CD14-positive monocyte (primary cell): Measurements from ENCODE around the gene UBE2E1. TPM values are rescaled to one million over a fixed set of nuclear protein-coding genes. Genes with fewer than 3 reads are reported as not detected.

ENCODE experiments used
- DNase-seq, 3 donors: peaks; one replicate each; pipeline ENCODE4 v3.0.0-alpha.2; 2011 to 2022
- H2AFZ ChIP-seq: 2 replicates; pipeline ENCODE4 v1.6.0; 2012; ENCODE audit warnings: mild to moderate bottlenecking, low read depth, low read length, inconsistent platforms; ENCODE audit not compliant: insufficient read depth, poor library complexity, severe bottlenecking
- H3K27ac ChIP-seq, 2 donors: 1 replicate in 1 of 2; 2 replicates in 1 of 2; pipeline ENCODE4 v1.5.1; 2012 to 2013; ENCODE audit warnings: low read length in 2 of 2, control low read depth in 1 of 2, inconsistent platforms in 1 of 2, low read depth in 1 of 2, mild to moderate bottlenecking in 1 of 2
- H3K27me3 ChIP-seq, 2 donors: one replicate each; pipeline versions ENCODE4 v1.6.0 to v1.6.1; 2011 to 2013; ENCODE audit warnings: low read length in 2 of 2; ENCODE audit not compliant: control insufficient read depth in 2 of 2, insufficient read depth in 2 of 2
- H3K36me3 ChIP-seq, 2 donors: replicated peaks in 1 of 2; 1 replicate in 1 of 2; 2 replicates in 1 of 2; pipeline versions ENCODE4 v1.5.1 to v1.6.1; 2012 to 2013; ENCODE audit warnings: low read length in 2 of 2, control low read depth in 1 of 2, inconsistent platforms in 1 of 2, mild to moderate bottlenecking in 1 of 2; ENCODE audit not compliant: insufficient read depth in 2 of 2, control insufficient read depth in 1 of 2
- H3K4me1 ChIP-seq, 2 donors: 1 replicate in 1 of 2; 2 replicates in 1 of 2; pipeline versions ENCODE4 v1.5.1 to v1.6.1; 2012 to 2013; ENCODE audit warnings: low read length in 2 of 2, control low read depth in 1 of 2, inconsistent platforms in 1 of 2, mild to moderate bottlenecking in 1 of 2, moderate library complexity in 1 of 2; ENCODE audit not compliant: insufficient read depth in 2 of 2, control insufficient read depth in 1 of 2
- H3K4me2 ChIP-seq: replicated peaks from 2 replicates; pipeline ENCODE3; 2012; ENCODE audit warnings: low read length, moderate library complexity, mild to moderate bottlenecking; ENCODE audit not compliant: poor library complexity, severe bottlenecking; ENCODE audit errors: extremely low read depth
- H3K4me3 ChIP-seq, 3 experiments: fragments of 200-600 bp in 1 of 3; sonication (generic) in 1 of 3; replicated peaks in 1 of 3; 1 replicate in 2 of 3; 2 replicates in 1 of 3; pipeline ENCODE4 v1.5.1; 2011 to 2013; ENCODE audit warnings: low read length in 3 of 3, mild to moderate bottlenecking in 3 of 3, control low read depth in 2 of 3, low read depth in 2 of 3, inconsistent platforms in 1 of 3, moderate library complexity in 1 of 3
- H3K79me2 ChIP-seq: 2 replicates; pipeline ENCODE4 v1.6.0; 2012; ENCODE audit warnings: mild to moderate bottlenecking, control low read depth, inconsistent platforms, low read length, moderate library complexity; ENCODE audit not compliant: insufficient read depth
- H3K9ac ChIP-seq: 2 replicates; pipeline ENCODE4 v1.6.0; 2017; ENCODE audit warnings: low read length, mild to moderate bottlenecking; ENCODE audit not compliant: insufficient read depth, poor library complexity, severe bottlenecking
- H3K9me3 ChIP-seq, 2 donors: replicated peaks in 1 of 2; 1 replicate in 1 of 2; 2 replicates in 1 of 2; pipeline versions ENCODE4 v1.5.1 to v1.6.1; 2012 to 2013; ENCODE audit warnings: low read length in 2 of 2, control low read depth in 1 of 2; ENCODE audit not compliant: control insufficient read depth in 1 of 2, insufficient read depth in 1 of 2
- H4K20me1 ChIP-seq: 2 replicates; pipeline ENCODE4 v1.6.0; 2012; ENCODE audit warnings: mild to moderate bottlenecking, low read length, control low read depth, moderate library complexity; ENCODE audit not compliant: insufficient read depth
- H3K27ac Mint-ChIP-seq, 7 donors: one replicate each; pipeline ENCODE4 v1.8.0; 2020; ENCODE audit warnings: mild to moderate bottlenecking in 7 of 7, mixed read lengths in 7 of 7, moderate library complexity in 6 of 7, inconsistent platforms in 2 of 7
- H3K27me3 Mint-ChIP-seq, 3 donors: one replicate each; pipeline ENCODE4 v1.8.0; 2021 to 2022; ENCODE audit warnings: low read depth in 3 of 3, mild to moderate bottlenecking in 3 of 3, mixed read lengths in 3 of 3, moderate library complexity in 3 of 3, inconsistent platforms in 1 of 3
- H3K36me3 Mint-ChIP-seq, 2 donors: one replicate each; pipeline ENCODE4 v1.8.0; 2020; ENCODE audit warnings: mixed read lengths in 2 of 2, inconsistent platforms in 1 of 2, mild to moderate bottlenecking in 1 of 2
- H3K4me1 Mint-ChIP-seq: one replicate; pipeline ENCODE4 v1.8.0; 2020; ENCODE audit warnings: mild to moderate bottlenecking, mixed read lengths
- H3K4me3 Mint-ChIP-seq, 2 donors: one replicate each; pipeline ENCODE4 v1.8.0; 2020; ENCODE audit warnings: mild to moderate bottlenecking in 2 of 2, mixed read lengths in 2 of 2, moderate library complexity in 1 of 2
- H3K9me3 Mint-ChIP-seq, 7 donors: one replicate each; pipeline ENCODE4 v1.8.0; 2020 to 2022; ENCODE audit warnings: mixed read lengths in 7 of 7, mild to moderate bottlenecking in 6 of 7, moderate library complexity in 6 of 7, inconsistent platforms in 2 of 7
- WGBS: methylation state at CpG from one replicate; pipeline ENCODE4 v1.1.5; 2013; ENCODE audit warnings: missing lambda C conversion rate; ENCODE audit not compliant: insufficient coverage; 5-methylcytosine and 5-hydroxymethylcytosine counted together
- intact Hi-C, 2 donors: fragments of 100-400 bp; cut with micrococcal nuclease; formaldehyde crosslinking; loops; one replicate each; pipeline versions ENCODE4 v1.15.0 to v1.15.1; 2023
- polyA plus RNA-seq, 3 donors: library from polyadenylated mRNA; depleted of rRNA in 1 of 3; unstranded in 2 of 3; stranded (reverse) in 1 of 3; fragments of 300-500 nt in 2 of 3; fragments of >200 nt in 1 of 3; fragmentation: Illumina TruSeq in 2 of 3; gene quantifications; 1 replicate in 2 of 3; 2 replicates in 1 of 3; pipeline ENCODE4 v1.2.3, GENCODE V29; 2012 to 2021
- TF ChIP-seq, protein P1 (sequence below): fragments of 200-600 bp; IDR thresholded peaks from one replicate; pipeline ENCODE4 v1.8.0; 2022; ENCODE audit warnings: antibody characterized with exemption, mild to moderate bottlenecking

UBE2E1 gene
- polyA plus RNA-seq, 3 donors = 31.3 to 60.2 (median 34.6) TPM

DNA sequence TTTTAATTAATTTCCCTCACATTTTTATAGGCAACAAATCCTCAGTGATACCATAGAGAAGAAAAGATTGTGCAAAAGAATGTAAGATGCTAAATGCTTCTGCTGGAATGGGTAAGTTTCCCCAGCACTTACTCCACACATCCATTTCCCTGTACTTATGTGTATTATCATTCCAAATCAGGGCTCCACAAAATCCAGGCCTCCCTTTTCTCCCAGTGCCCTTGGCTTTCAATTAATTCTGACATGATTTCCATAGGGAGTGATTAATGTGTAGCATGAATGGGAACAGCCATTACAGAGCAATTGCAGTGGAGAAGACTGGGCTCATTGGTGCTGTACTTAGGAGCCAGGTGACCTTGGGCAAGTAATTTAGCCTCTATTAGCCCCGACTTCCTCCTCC, 41.3 kb upstream of the UBE2E1 start:
- Mint-ChIP-seq H3K4me1 (peaks cover 23% of the 10 kb centered on the region), H3K4me3 (no peak overlapping the region), H3K36me3 (no peaks in the 10 kb centered on the region), H3K27me3 (peaks cover 0 to 5% (median 0%) of the 10 kb centered on the region in 3 donors), H3K9me3 (peaks cover 4 to 10% (median 6%) of the 10 kb centered on the region in 7 donors), H3K27ac (no peak overlapping the region)
- Histone ChIP-seq H3K4me1 (peaks cover 7 to 11% of the 10 kb centered on the region in 2 donors), H3K4me2 (no peak overlapping the region), H3K4me3 (no peak overlapping the region), H3K9me3 (no peaks in the 10 kb centered on the region), H3K36me3 (no peaks in the 10 kb centered on the region), H3K27ac (no peak overlapping the region), H3K27me3 (no peaks in the 10 kb centered on the region), H3K9ac (no peak overlapping the region), H4K20me1 (no peaks in the 10 kb centered on the region), H2AFZ (no peak overlapping the region), H3K79me2 (no peaks in the 10 kb centered on the region)
- no peak for DNase-seq
- TF ChIP-seq, protein P1, sequence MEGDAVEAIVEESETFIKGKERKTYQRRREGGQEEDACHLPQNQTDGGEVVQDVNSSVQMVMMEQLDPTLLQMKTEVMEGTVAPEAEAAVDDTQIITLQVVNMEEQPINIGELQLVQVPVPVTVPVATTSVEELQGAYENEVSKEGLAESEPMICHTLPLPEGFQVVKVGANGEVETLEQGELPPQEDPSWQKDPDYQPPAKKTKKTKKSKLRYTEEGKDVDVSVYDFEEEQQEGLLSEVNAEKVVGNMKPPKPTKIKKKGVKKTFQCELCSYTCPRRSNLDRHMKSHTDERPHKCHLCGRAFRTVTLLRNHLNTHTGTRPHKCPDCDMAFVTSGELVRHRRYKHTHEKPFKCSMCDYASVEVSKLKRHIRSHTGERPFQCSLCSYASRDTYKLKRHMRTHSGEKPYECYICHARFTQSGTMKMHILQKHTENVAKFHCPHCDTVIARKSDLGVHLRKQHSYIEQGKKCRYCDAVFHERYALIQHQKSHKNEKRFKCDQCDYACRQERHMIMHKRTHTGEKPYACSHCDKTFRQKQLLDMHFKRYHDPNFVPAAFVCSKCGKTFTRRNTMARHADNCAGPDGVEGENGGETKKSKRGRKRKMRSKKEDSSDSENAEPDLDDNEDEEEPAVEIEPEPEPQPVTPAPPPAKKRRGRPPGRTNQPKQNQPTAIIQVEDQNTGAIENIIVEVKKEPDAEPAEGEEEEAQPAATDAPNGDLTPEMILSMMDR = no peak
- no CpG with 5 or more reads among the region's 1 CpG for WGBS
- intact Hi-C loops = no loop called here

DNA sequence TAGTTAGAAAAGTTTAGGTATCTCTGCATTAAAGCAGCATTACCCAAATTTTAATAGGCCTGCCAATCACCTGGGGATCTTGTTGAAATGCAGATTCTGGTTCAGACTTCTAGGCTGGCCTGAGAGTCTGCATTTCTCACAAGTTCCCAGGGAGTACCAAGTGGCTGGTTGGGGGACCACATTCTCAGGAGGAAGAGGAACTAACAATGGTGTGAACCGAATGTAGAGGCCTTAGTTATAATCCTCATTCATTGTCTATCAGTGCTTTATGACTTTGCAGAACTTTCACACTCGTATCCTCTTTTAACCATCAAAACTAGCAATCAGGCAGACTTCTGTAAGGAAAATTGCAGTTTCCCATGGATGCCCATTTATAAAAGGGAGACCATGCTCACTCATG, 38.2 kb upstream of the UBE2E1 start:
- Histone ChIP-seq H3K27ac (no peak overlapping the region), H3K4me2 (no peak overlapping the region), H3K79me2 (no peaks in the 10 kb centered on the region), H2AFZ (no peak overlapping the region), H3K9me3 (no peaks in the 10 kb centered on the region), H3K27me3 (no peaks in the 10 kb centered on the region), H4K20me1 (no peaks in the 10 kb centered on the region), H3K36me3 (no peaks in the 10 kb centered on the region), H3K9ac (no peak overlapping the region), H3K4me3 (no peak overlapping the region), H3K4me1 (peaks cover 7 to 9% of the 10 kb centered on the region in 2 donors)
- H3K4me3 Mint-ChIP-seq = no peak overlapping the region
- H3K27me3 Mint-ChIP-seq = peaks cover 0 to 4% (median 0%) of the 10 kb centered on the region in 3 donors
- peaks cover 11% of the 10 kb centered on the region for H3K4me1 Mint-ChIP-seq
- no peaks in the 10 kb centered on the region for H3K36me3 Mint-ChIP-seq
- TF ChIP-seq, protein P1 = no peak
- DNase-seq = no peak
- H3K9me3 Mint-ChIP-seq = peaks cover 4 to 14% (median 7%) of the 10 kb centered on the region in 7 donors
- 60% methylated on average over 1 of the region's 2 CpGs for WGBS
- intact Hi-C loops = no loop called here
- no peak overlapping the region for H3K27ac Mint-ChIP-seq
